K562 (cell line): ENCODE results near the gene AMN1. TPM values are rescaled to one million over a fixed set of nuclear protein-coding genes. Genes with fewer than 3 reads are reported as not detected.

Experiments used
- EP400 ChIP-seq: fragments of 450-650 bp; IDR thresholded peaks from 2 replicates; pipeline ENCODE4 v1.6.1; 2017; ENCODE audit warnings: antibody characterized with exemption, mild to moderate bottlenecking, moderate library complexity
- FOXJ3 ChIP-seq: sonication (generic); formaldehyde crosslinking; IDR thresholded peaks from 2 replicates; pipeline ENCODE4 v1.4.0; 2020; ENCODE audit warnings: mild to moderate bottlenecking, missing genetic modification reagents
- FOXM1 ChIP-seq, 2 experiments: fragments of 450-650 bp in 1 of 2; sonication (generic) in 1 of 2; formaldehyde crosslinking in 1 of 2; IDR thresholded peaks; 2 replicates each; pipeline versions ENCODE4 v1.6.1 to v1.9.0; 2017 to 2022; ENCODE audit warnings: low read depth in 2 of 2, mild to moderate bottlenecking in 2 of 2, missing genetic modification reagents in 1 of 2, moderate library complexity in 1 of 2
- HOMEZ ChIP-seq: fragments of 250-450 bp; sonication (Bioruptor Pico); IDR thresholded peaks from 2 replicates; pipeline ENCODE4 v1.4.0; 2020; ENCODE audit warnings: mild to moderate bottlenecking, moderate library complexity
- JUND ChIP-seq, 2 experiments: IDR thresholded peaks; 2 replicates in 1 of 2; 3 replicates in 1 of 2; pipeline ENCODE4 v1.6.1; 2011; ENCODE audit warnings: borderline replicate concordance in 2 of 2, low read depth in 2 of 2, low read length in 2 of 2, improper control_type of control experiment in 1 of 2, missing biosample characterization in 1 of 2, missing genetic modification characterization in 1 of 2, missing genetic modification reagents in 1 of 2
- KLF10 ChIP-seq: fragments of 250-450 bp; sonication (Bioruptor Pico); IDR thresholded peaks from 2 replicates; pipeline ENCODE4 v1.6.1; 2021; ENCODE audit warnings: matching md5 sums
- KLF13 ChIP-seq: fragments of 450-650 bp; IDR thresholded peaks from 2 replicates; pipeline ENCODE4 v1.6.1; 2016; ENCODE audit warnings: missing genetic modification characterization, low read depth, mild to moderate bottlenecking, missing compliant biosample characterization, moderate library complexity, borderline replicate concordance
- MAFG ChIP-seq: fragments of 450-650 bp; conservative IDR thresholded peaks from 2 replicates; pipeline ENCODE4 v1.6.1; 2016; ENCODE audit warnings: missing genetic modification characterization, missing compliant biosample characterization
- MAFK ChIP-seq: IDR thresholded peaks from 2 replicates; pipeline ENCODE4 v1.6.1; 2011; ENCODE audit warnings: low read length, improper control_type of control experiment
- NFXL1 ChIP-seq: fragments of 450-650 bp; formaldehyde crosslinking; IDR thresholded peaks from 2 replicates; pipeline ENCODE4 v1.4.0; 2021; ENCODE audit warnings: mild to moderate bottlenecking
- NKRF ChIP-seq: fragments of 450-650 bp; IDR thresholded peaks from 2 replicates; pipeline ENCODE4 v1.6.1; 2016; ENCODE audit warnings: borderline replicate concordance
- POLR2AphosphoS5 ChIP-seq: IDR thresholded peaks from 2 replicates; pipeline ENCODE4 v1.6.1; 2011; ENCODE audit warnings: mild to moderate bottlenecking, low read depth, low read length, moderate library complexity; ENCODE audit not compliant: control insufficient read depth, insufficient read depth
- RBFOX2 ChIP-seq: fragments of 200-400 bp; formaldehyde crosslinking; IDR thresholded peaks from 2 replicates; pipeline ENCODE4 v1.6.1; 2017; ENCODE audit warnings: low read depth, mild to moderate bottlenecking, low read length, moderate library complexity
- SOX6 ChIP-seq: fragments of 450-650 bp; IDR thresholded peaks from 2 replicates; pipeline ENCODE4 v1.6.1; 2014; ENCODE audit warnings: mild to moderate bottlenecking
- TAF15 ChIP-seq: fragments of 200-400 bp; formaldehyde crosslinking; IDR thresholded peaks from 2 replicates; pipeline ENCODE4 v1.6.1; 2017; ENCODE audit warnings: mild to moderate bottlenecking, low read depth, low read length, moderate library complexity
- TBL1XR1 ChIP-seq, 2 experiments: IDR thresholded peaks; 2 replicates each; pipeline ENCODE4 v1.6.1; 2012; ENCODE audit warnings: improper control_type of control experiment in 2 of 2, low read length in 2 of 2, mild to moderate bottlenecking in 1 of 2
- TEAD4 ChIP-seq, 2 experiments: sonication (generic) in 1 of 2; formaldehyde crosslinking in 1 of 2; IDR thresholded peaks; 2 replicates each; pipeline versions ENCODE4 v1.6.1 to v1.8.0; 2012 to 2022; ENCODE audit warnings: borderline replicate concordance in 1 of 2, inconsistent platforms in 1 of 2, low read length in 1 of 2, mild to moderate bottlenecking in 1 of 2, missing genetic modification reagents in 1 of 2
- THRAP3 ChIP-seq: fragments of 450-650 bp; IDR thresholded peaks from 2 replicates; pipeline ENCODE4 v1.6.1; 2016; ENCODE audit warnings: mild to moderate bottlenecking, inconsistent platforms, borderline replicate concordance
- TSC22D4 ChIP-seq: fragments of 450-650 bp; IDR thresholded peaks from 2 replicates; pipeline ENCODE4 v1.6.1; 2016; ENCODE audit warnings: missing genetic modification characterization, missing biosample characterization, control low read depth
- ZHX1 ChIP-seq: fragments of 150-350 bp; conservative IDR thresholded peaks from 2 replicates; pipeline ENCODE4 v1.6.1; 2014; ENCODE audit warnings: low read length
- ZNF311 ChIP-seq: fragments of 250-450 bp; sonication (Bioruptor Pico); IDR thresholded peaks from 2 replicates; pipeline ENCODE4 v1.4.0; 2020; ENCODE audit warnings: mild to moderate bottlenecking, moderate library complexity
- ZNF75A ChIP-seq: fragments of 450-650 bp; formaldehyde crosslinking; IDR thresholded peaks from 2 replicates; pipeline ENCODE4 v1.4.0; 2020; ENCODE audit warnings: mild to moderate bottlenecking
- polyA plus RNA-seq, 8 experiments: library from polyadenylated mRNA; depleted of rRNA in 4 of 8; stranded (reverse) in 5 of 8; unstranded in 3 of 8; fragments of >200 nt; fragmentation: Nextera tagmentation in 2 of 8; fragmentation: Illumina TruSeq in 1 of 8; extraction: Ambion mirVana in 2 of 8; extraction: Trizol in 1 of 8; gene quantifications; 2 replicates each; pipeline versions ENCODE4 v1.2.1 to v1.2.3, GENCODE V29; 2011 to 2014; ENCODE audit warnings: inconsistent platforms in 1 of 8, missing spikeins in 1 of 8
- total RNA-seq, 7 experiments: library from RNA; depleted of rRNA in 6 of 7; stranded (reverse); fragments of >200 nt in 6 of 7; fragmentation: Illumina TruSeq in 2 of 7; extraction: Trizol in 2 of 7; gene quantifications; 2 replicates each; pipeline versions ENCODE4 v1.2.1 to v1.2.3, GENCODE V29; 2011 to 2021; ENCODE audit warnings: low replicate concordance in 1 of 7

Gene AMN1
- total and polyA plus RNA-seq, 9 of the 15 experiments (the other 6 are each of a cell fraction or from before 2014, with no cell fraction given) = 5.2 to 27.6 (median 13.0) TPM

- TF ChIP-seq JUND (IDR thresholded peaks at IDR 0.05; ENCODE audit: borderline replicate concordance, low read depth, low read length) (peak; percentile 89), JUND (tag; IDR thresholded peaks at IDR 0.05; ENCODE audit: borderline replicate concordance, low read depth, low read length) (peak; percentile 93; the same call in 2 of the 3 replicates), HOMEZ (CRISPR knock-in tag) (no peak), TBL1XR1 (IDR thresholded peaks at IDR 0.05; ENCODE audit: low read length in 2 of 2) (peak in 1 of 2 experiments; percentile 49; a peak in 1 of 4 replicates), EP400 (peak; percentile 88), NFXL1 (no peak), RBFOX2 (peak; percentile 66), FOXM1 (IDR thresholded peaks at IDR 0.05; ENCODE audit: low read depth) (peak; percentile 71), FOXM1 (CRISPR knock-in tag; IDR thresholded peaks at IDR 0.05; ENCODE audit: low read depth) (no peak), ZNF311 (peak; percentile 41; the same call in 1 of the 2 replicates), MAFG (tag) (0 out of 2 replicates have a peak, but pooled peaks have one; percentile 26), TSC22D4 (no peak), MAFK (no peak), POLR2AphosphoS5 (peak; percentile 90), FOXJ3 (CRISPR knock-in tag) (no peak), TAF15 (no peak), ZNF75A (CRISPR knock-in tag) (no peak; the same call in 1 of the 2 replicates), NKRF (peak; percentile 43; the same call in 1 of the 2 replicates), SOX6 (peak; percentile 84), KLF13 (tag) (no peak), TEAD4 (IDR thresholded peaks at IDR 0.05; ENCODE audit: low read length) (peak; percentile 93), TEAD4 (CRISPR knock-in tag; IDR thresholded peaks at IDR 0.05; ENCODE audit: borderline replicate concordance) (no peak), KLF10 (CRISPR knock-in tag) (no peak), THRAP3 (no peak), ZHX1 (no peak)
Observed at GRCh38 chr12:31715283-31715825, 13.5 kb downstream of the AMN1 start (continued).
